Osteocyte (in vitro differentiated cells): Measurements from ENCODE around the gene LRRC17. TPM values are rescaled to one million over a fixed set of nuclear protein-coding genes. Genes with fewer than 3 reads are reported as not detected.

Source experiments
- DNase-seq: peaks from one replicate; pipeline ENCODE4 v3.0.0; 2021; ENCODE audit warnings: mixed read lengths; ENCODE audit not compliant: unreplicated experiment; ENCODE audit errors: extremely low spot score
- H3K27ac Mint-ChIP-seq: one replicate; pipeline ENCODE4 v1.8.0; 2021; ENCODE audit warnings: mild to moderate bottlenecking, mixed read lengths; ENCODE audit not compliant: unreplicated experiment
- H3K27me3 Mint-ChIP-seq: one replicate; pipeline ENCODE4 v1.8.0; 2021; ENCODE audit warnings: mixed read lengths; ENCODE audit not compliant: unreplicated experiment
- H3K36me3 Mint-ChIP-seq: one replicate; pipeline ENCODE4 v1.8.0; 2021; ENCODE audit warnings: mixed read lengths; ENCODE audit not compliant: unreplicated experiment
- H3K4me1 Mint-ChIP-seq: one replicate; pipeline ENCODE4 v1.8.0; 2021; ENCODE audit warnings: mixed read lengths; ENCODE audit not compliant: unreplicated experiment
- H3K4me3 Mint-ChIP-seq: one replicate; pipeline ENCODE4 v1.8.0; 2021; ENCODE audit warnings: mild to moderate bottlenecking, moderate library complexity, mixed read lengths; ENCODE audit not compliant: unreplicated experiment
- H3K9me3 Mint-ChIP-seq: one replicate; pipeline ENCODE4 v1.8.0; 2021; ENCODE audit warnings: mixed read lengths; ENCODE audit not compliant: unreplicated experiment
- CTCF ChIP-seq: fragments of 200-600 bp; sonication (generic); IDR thresholded peaks from 2 replicates; pipeline ENCODE4 v1.5.0; 2021; ENCODE audit warnings: antibody characterized with exemption, mild to moderate bottlenecking, moderate library complexity
- total RNA-seq: library from RNA; stranded (reverse); gene quantifications from 2 replicates; pipeline ENCODE4 v1.2.1, GENCODE V29; 2021

Gene LRRC17
- total RNA-seq, 1 donor from 2014 or later: 12.4 TPM

- no peak overlapping the region for H3K4me3 Mint-ChIP-seq
- H3K27ac Mint-ChIP-seq: no peak overlapping the region
- H3K4me1 Mint-ChIP-seq: peaks cover 17% of the 10 kb centered on the region
- TF ChIP-seq CTCF: no peak
- no peaks in the 10 kb centered on the region for H3K9me3 Mint-ChIP-seq
- no peaks in the 10 kb centered on the region for H3K27me3 Mint-ChIP-seq
- no peak for DNase-seq
- no peaks in the 10 kb centered on the region for H3K36me3 Mint-ChIP-seq
These were observed 14.6 kb downstream of the LRRC17 start for GRCh38 chr7:102927312-102927933.

- no peaks in the 10 kb centered on the region for H3K36me3 Mint-ChIP-seq
- no peak overlapping the region for H3K27ac Mint-ChIP-seq
- no peaks in the 10 kb centered on the region for H3K9me3 Mint-ChIP-seq
- TF ChIP-seq CTCF: no peak
- no peak for DNase-seq
- no peak overlapping the region for H3K4me3 Mint-ChIP-seq
- no peaks in the 10 kb centered on the region for H3K27me3 Mint-ChIP-seq
- H3K4me1 Mint-ChIP-seq: peaks cover 9% of the 10 kb centered on the region
These were observed 19.0 kb downstream of the LRRC17 start for GRCh38 chr7:102931757-102932156.

- H3K4me1 Mint-ChIP-seq: peaks cover 4% of the 10 kb centered on the region
- no peaks in the 10 kb centered on the region for H3K27me3 Mint-ChIP-seq
- H3K9me3 Mint-ChIP-seq: no peaks in the 10 kb centered on the region
- no peak for DNase-seq
- H3K4me3 Mint-ChIP-seq: no peak overlapping the region
- no peak overlapping the region for H3K27ac Mint-ChIP-seq
- no peak for TF ChIP-seq CTCF
- H3K36me3 Mint-ChIP-seq: no peaks in the 10 kb centered on the region
These were observed 21.0 kb downstream of the LRRC17 start for GRCh38 chr7:102933763-102934162.

GRCh38 chr7:102934239-102934638 lies 21.4 kb downstream of the LRRC17 start:
- H3K27me3 Mint-ChIP-seq: no peaks in the 10 kb centered on the region
- H3K4me1 Mint-ChIP-seq: peaks cover 4% of the 10 kb centered on the region
- no peaks in the 10 kb centered on the region for H3K9me3 Mint-ChIP-seq
- H3K4me3 Mint-ChIP-seq: no peak overlapping the region
- H3K36me3 Mint-ChIP-seq: no peaks in the 10 kb centered on the region
- DNase-seq: no peak
- no peak overlapping the region for H3K27ac Mint-ChIP-seq
- TF ChIP-seq CTCF: no peak

- Mint-ChIP-seq H3K36me3 (no peaks in the 10 kb centered on the region), H3K27ac (no peak overlapping the region), H3K9me3 (no peaks in the 10 kb centered on the region), H3K27me3 (no peaks in the 10 kb centered on the region), H3K4me1 (peaks cover 4% of the 10 kb centered on the region), H3K4me3 (no peak overlapping the region)
- no peak for DNase-seq
- no peak for TF ChIP-seq CTCF
These were observed 21.9 kb downstream of the LRRC17 start for GRCh38 chr7:102934701-102935100.
